Endothelial cell of umbilical vein (primary cell): ENCODE data around the gene ARID1B.

Experiments used
- CTCF ChIP-seq, 2 donors: IDR thresholded peaks; 1 replicate in 1 of 2; 2 replicates in 1 of 2; pipeline ENCODE4 v1.5.1; 2011; ENCODE audit warnings: low read length in 2 of 2, mild to moderate bottlenecking in 2 of 2, moderate library complexity in 2 of 2, control low read depth in 1 of 2, inconsistent platforms in 1 of 2, low read depth in 1 of 2; ENCODE audit not compliant: insufficient read depth in 1 of 2; ENCODE audit errors: extremely low read depth in 1 of 2
- EZH2 ChIP-seq: IDR thresholded peaks from 2 replicates; pipeline ENCODE4 v1.6.1; 2012; ENCODE audit warnings: borderline replicate concordance, low read depth, mild to moderate bottlenecking, moderate library complexity, low read length, inconsistent platforms; ENCODE audit not compliant: severe bottlenecking
- TF ChIP-seq, protein P1 (sequence below): IDR thresholded peaks from 2 replicates; pipeline ENCODE4 v1.6.1; 2011; ENCODE audit not compliant: insufficient read depth, insufficient read length

GRCh38 chr6:156899532-156900135, 122.5 kb downstream of the ARID1B start:
- TF ChIP-seq CTCF (IDR thresholded peaks at IDR 0.05; ENCODE audit: extremely low read depth in 1 of 2, insufficient read depth in 1 of 2, low read depth in 1 of 2, low read length in 2 of 2) (no peak), EZH2 (no peak)
- TF ChIP-seq, protein P1, sequence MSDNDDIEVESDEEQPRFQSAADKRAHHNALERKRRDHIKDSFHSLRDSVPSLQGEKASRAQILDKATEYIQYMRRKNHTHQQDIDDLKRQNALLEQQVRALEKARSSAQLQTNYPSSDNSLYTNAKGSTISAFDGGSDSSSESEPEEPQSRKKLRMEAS, result no peak
